Measurements from ENCODE around the gene ARHGEF10L. TPM values are rescaled to one million over a fixed set of nuclear protein-coding genes. Genes with fewer than 3 reads are reported as not detected.

ARHGEF10L gene
- polyA plus RNA-seq, 1 donor (not counting 4 experiments of a cell fraction or from before 2014, with no cell fraction given), result 2.4 TPM

DNA sequence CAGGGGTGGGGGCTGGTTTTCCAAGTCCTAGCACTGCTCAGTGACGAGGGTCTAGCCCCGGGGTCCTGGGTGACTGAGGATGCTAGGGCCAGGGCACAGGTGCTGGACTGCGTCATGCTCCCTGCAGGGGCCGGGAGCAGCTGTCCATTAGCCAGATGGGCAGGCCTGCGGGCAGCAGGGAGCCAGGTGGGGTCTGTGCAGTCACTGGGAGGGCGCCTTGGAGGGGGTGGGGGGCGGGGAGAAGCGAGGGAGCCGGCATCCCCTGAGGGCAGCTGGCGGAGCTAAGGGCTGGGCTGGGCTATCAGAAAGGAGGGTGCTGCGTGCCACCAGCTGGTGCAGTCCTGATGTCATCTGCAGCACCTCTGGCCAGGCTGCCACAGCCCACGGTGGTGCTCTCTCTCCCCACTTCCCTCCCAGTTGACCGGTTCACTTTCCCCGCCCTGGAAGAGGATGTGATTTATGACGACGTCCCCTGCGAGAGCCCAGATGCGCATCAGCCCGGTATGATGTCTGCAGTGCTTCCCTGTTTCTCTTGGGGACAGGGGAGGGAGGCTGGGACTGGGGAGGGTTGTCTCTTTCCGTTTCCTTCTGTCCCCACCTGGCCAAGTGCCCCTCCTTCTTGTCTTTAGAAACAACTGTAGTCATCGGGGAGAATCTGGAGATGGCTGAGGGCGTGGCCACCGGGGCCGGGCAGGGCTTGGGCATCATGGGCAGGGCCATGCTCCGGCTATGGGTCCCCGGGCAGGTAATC, 63.8 kb downstream of the ARHGEF10L start:
- Histone ChIP-seq H3K9me3 (ENCODE audit: control insufficient read depth, low read depth, low read length) (no peaks in the 10 kb centered on the region), H4K20me1 (ENCODE audit: control insufficient read depth, extremely low read depth, insufficient read depth, low read length) (no peaks in the 10 kb centered on the region), H3K27ac (ENCODE audit: control insufficient read depth, insufficient read depth, low read length) (no peak overlapping the region), H3K4me2 (ENCODE audit: control insufficient read depth, extremely low read depth, insufficient read depth, low read depth, low read length) (no peak overlapping the region), H3K9ac (ENCODE audit: control insufficient read depth, extremely low read depth, insufficient read depth, low read length) (no peak overlapping the region), H3K4me1 (ENCODE audit: control insufficient read depth, extremely low read depth, insufficient read depth, low read length) (no peaks in the 10 kb centered on the region), H3K9me1 (ENCODE audit: control insufficient read depth, extremely low read depth, insufficient read depth, low read length) (no peaks in the 10 kb centered on the region), H3K79me2 (ENCODE audit: control insufficient read depth, insufficient read depth, low read length) (no peaks in the 10 kb centered on the region), H3K36me3 (ENCODE audit: control insufficient read depth in 2 of 2, extremely low read depth in 1 of 2, insufficient read depth in 2 of 2, low read length in 2 of 2) (peaks cover 0 to 2% of the 10 kb centered on the region in 2 experiments), H3K4me3 (ENCODE audit: control insufficient read depth in 2 of 3, extremely low read depth in 1 of 3, insufficient read depth in 2 of 3, low read depth in 1 of 3, low read length in 3 of 3) (no peak overlapping the region), H3K27me3 (ENCODE audit: control insufficient read depth, extremely low read depth, insufficient read depth, low read length) (no peaks in the 10 kb centered on the region), H2AFZ (ENCODE audit: control insufficient read depth, low read length) (no peak overlapping the region)
- TF ChIP-seq, protein P1, sequence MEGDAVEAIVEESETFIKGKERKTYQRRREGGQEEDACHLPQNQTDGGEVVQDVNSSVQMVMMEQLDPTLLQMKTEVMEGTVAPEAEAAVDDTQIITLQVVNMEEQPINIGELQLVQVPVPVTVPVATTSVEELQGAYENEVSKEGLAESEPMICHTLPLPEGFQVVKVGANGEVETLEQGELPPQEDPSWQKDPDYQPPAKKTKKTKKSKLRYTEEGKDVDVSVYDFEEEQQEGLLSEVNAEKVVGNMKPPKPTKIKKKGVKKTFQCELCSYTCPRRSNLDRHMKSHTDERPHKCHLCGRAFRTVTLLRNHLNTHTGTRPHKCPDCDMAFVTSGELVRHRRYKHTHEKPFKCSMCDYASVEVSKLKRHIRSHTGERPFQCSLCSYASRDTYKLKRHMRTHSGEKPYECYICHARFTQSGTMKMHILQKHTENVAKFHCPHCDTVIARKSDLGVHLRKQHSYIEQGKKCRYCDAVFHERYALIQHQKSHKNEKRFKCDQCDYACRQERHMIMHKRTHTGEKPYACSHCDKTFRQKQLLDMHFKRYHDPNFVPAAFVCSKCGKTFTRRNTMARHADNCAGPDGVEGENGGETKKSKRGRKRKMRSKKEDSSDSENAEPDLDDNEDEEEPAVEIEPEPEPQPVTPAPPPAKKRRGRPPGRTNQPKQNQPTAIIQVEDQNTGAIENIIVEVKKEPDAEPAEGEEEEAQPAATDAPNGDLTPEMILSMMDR (optimal IDR thresholded peaks at IDR 0.05 in 1 of 3, IDR thresholded peaks at IDR 0.05 in 1 of 3, conservative IDR thresholded peaks at IDR 0.05 in 1 of 3; ENCODE audit: extremely low read depth in 1 of 3, insufficient read depth in 2 of 3, low read length in 3 of 3), result peak in 1 of 3 experiments; percentile 8
- TF ChIP-seq EZH2 (IDR thresholded peaks at IDR 0.05; ENCODE audit: low read length), result no peak
- FAIRE-seq (no peak), DNase-seq (ENCODE audit: low read depth, low spot score) (no peak)
- dilution Hi-C loops (cut with MboI; ENCODE audit: extremely low pct_ligation_motif_present, low sequenced_read_pairs), result no loop called here

DNA sequence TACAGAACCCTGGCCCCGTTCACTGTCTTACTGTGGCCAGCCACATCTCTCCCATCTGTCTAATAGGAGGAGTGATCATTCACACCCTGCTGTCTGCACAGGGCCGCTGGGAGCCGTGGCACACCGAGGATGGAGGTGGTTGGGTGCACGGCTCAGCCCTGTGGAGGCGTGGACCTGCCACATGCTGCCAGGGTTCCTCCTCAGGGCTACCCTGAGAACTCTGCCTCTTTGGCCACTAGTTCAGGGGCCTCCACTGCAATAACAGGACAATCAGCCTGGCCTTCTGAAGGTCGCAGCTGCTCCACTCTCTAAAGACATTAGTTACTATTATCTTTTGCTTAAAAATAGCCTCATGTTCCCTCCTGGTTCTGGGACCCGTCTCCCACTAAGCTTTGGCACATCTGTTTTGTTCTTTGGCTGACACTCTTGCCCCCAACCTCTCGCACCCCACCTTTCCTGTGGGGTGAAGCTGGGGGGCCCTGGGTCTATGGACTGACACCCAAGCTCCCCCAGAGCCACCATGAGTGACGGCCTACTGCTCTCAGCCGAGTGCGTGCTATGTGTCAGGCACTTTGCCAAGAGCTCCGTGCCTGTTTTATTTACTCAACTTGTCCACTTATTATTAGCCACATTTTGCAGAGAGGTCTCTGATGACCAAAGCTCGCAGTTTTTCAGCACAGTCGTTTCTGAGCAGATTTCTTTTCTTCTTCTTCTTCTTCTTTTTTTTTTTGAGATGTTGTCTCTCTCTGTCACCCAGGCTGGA, 66.3 kb downstream of the ARHGEF10L start:
- FAIRE-seq (no peak), DNase-seq (ENCODE audit: low read depth, low spot score) (no peak)
- Histone ChIP-seq H3K9ac (ENCODE audit: control insufficient read depth, extremely low read depth, insufficient read depth, low read length) (no peak overlapping the region), H4K20me1 (ENCODE audit: control insufficient read depth, extremely low read depth, insufficient read depth, low read length) (no peaks in the 10 kb centered on the region), H3K27me3 (ENCODE audit: control insufficient read depth, extremely low read depth, insufficient read depth, low read length) (no peaks in the 10 kb centered on the region), H3K9me1 (ENCODE audit: control insufficient read depth, extremely low read depth, insufficient read depth, low read length) (no peaks in the 10 kb centered on the region), H3K4me3 (ENCODE audit: control insufficient read depth in 2 of 3, extremely low read depth in 1 of 3, insufficient read depth in 2 of 3, low read depth in 1 of 3, low read length in 3 of 3) (no peak overlapping the region), H3K4me1 (ENCODE audit: control insufficient read depth, extremely low read depth, insufficient read depth, low read length) (no peaks in the 10 kb centered on the region), H3K4me2 (ENCODE audit: control insufficient read depth, extremely low read depth, insufficient read depth, low read depth, low read length) (no peak overlapping the region), H2AFZ (ENCODE audit: control insufficient read depth, low read length) (no peak overlapping the region), H3K27ac (ENCODE audit: control insufficient read depth, insufficient read depth, low read length) (no peak overlapping the region), H3K9me3 (ENCODE audit: control insufficient read depth, low read depth, low read length) (no peaks in the 10 kb centered on the region), H3K36me3 (ENCODE audit: control insufficient read depth in 2 of 2, extremely low read depth in 1 of 2, insufficient read depth in 2 of 2, low read length in 2 of 2) (peaks cover 0 to 2% of the 10 kb centered on the region in 2 experiments), H3K79me2 (ENCODE audit: control insufficient read depth, insufficient read depth, low read length) (no peaks in the 10 kb centered on the region)
- dilution Hi-C loops (cut with MboI; ENCODE audit: extremely low pct_ligation_motif_present, low sequenced_read_pairs), result no loop called here
- TF ChIP-seq, protein P1 (optimal IDR thresholded peaks at IDR 0.05 in 1 of 3, IDR thresholded peaks at IDR 0.05 in 1 of 3, conservative IDR thresholded peaks at IDR 0.05 in 1 of 3; ENCODE audit: extremely low read depth in 1 of 3, insufficient read depth in 2 of 3, low read length in 3 of 3), result no peak
- TF ChIP-seq EZH2 (IDR thresholded peaks at IDR 0.05; ENCODE audit: low read length), result no peak

All from keratinocyte (primary cell).